GM21786 (cell line): ENCODE results near the gene NCAPH2.

ENCODE experiments used
- ATAC-seq: cut with Tn5 transposase; IDR thresholded peaks from one replicate; pipeline ENCODE4 v1.9.1; 2021; ENCODE audit not compliant: unreplicated experiment

Gene NCAPH2

GRCh38 chr22:50569896-50570535, 62.0 kb downstream of the NCAPH2 start:
- no peak for ATAC-seq

GRCh38 chr22:50570861-50571260, 62.8 kb downstream of the NCAPH2 start:
- no peak for ATAC-seq

- no peak for ATAC-seq
Measured at GRCh38 chr22:50571264-50572175, 63.5 kb downstream of the NCAPH2 start.

- ATAC-seq = no peak
Measured at GRCh38 chr22:50572965-50573364, 64.9 kb downstream of the NCAPH2 start.

GRCh38 chr22:50573491-50574382, 65.7 kb downstream of the NCAPH2 start:
- ATAC-seq = no peak

- no peak for ATAC-seq
Measured at GRCh38 chr22:50574383-50574755, 66.3 kb downstream of the NCAPH2 start.
